H1 (cell line): ENCODE results near the gene TAAR1. TPM values are rescaled to one million over a fixed set of nuclear protein-coding genes. Genes with fewer than 3 reads are reported as not detected.

Source experiments
- CTCF ChIA-PET: fragments of 300-600 bp; sonication (Branson Sonifier 250); formaldehyde crosslinking; loops from one replicate; lab custom pipeline; 2021; ENCODE audit not compliant: partially characterized antibody; lab: Charles Lee
- POLR2A ChIA-PET: fragments of 300-600 bp; sonication (Branson Sonifier 250); formaldehyde crosslinking; loops from one replicate; lab custom pipeline; 2021; ENCODE audit warnings: inconsistent platforms; ENCODE audit not compliant: partially characterized antibody; lab: Charles Lee
- DNase-seq, 2 experiments: peaks; one replicate each; pipeline versions ENCODE4 v3.0.0 to v3.0.0-alpha.2; 2010 to 2022; ENCODE audit warnings: low spot score in 2 of 2, low read depth in 1 of 2, mixed read lengths in 1 of 2
- FAIRE-seq: peaks from 2 replicates; lab custom pipeline; 2011; peaks lifted over from hg19 to GRCh38; lab: Jason Lieb, UNC
- H2AFZ ChIP-seq: 2 replicates; pipeline ENCODE4 v1.8.1; 2012; ENCODE audit warnings: low read length, inconsistent platforms
- H2AK5ac ChIP-seq: 2 replicates; pipeline ENCODE4 v1.6.1; 2013; ENCODE audit warnings: low read depth, low read length
- H2BK120ac ChIP-seq: replicated peaks from 2 replicates; pipeline ENCODE3; 2013; ENCODE audit warnings: low read depth, low read length, inconsistent platforms
- H2BK12ac ChIP-seq: 2 replicates; pipeline ENCODE4 v1.6.1; 2013; ENCODE audit warnings: low read depth, low read length
- H2BK15ac ChIP-seq: 2 replicates; pipeline ENCODE4 v1.6.1; 2013; ENCODE audit warnings: low read length
- H2BK20ac ChIP-seq: 2 replicates; pipeline ENCODE4 v1.6.1; 2013; ENCODE audit warnings: low read length
- H2BK5ac ChIP-seq: 2 replicates; pipeline ENCODE4 v1.6.1; 2013; ENCODE audit warnings: low read depth, low read length
- H3K14ac ChIP-seq: 2 replicates; pipeline ENCODE4 v1.6.1; 2013; ENCODE audit warnings: inconsistent platforms; ENCODE audit not compliant: insufficient read length
- H3K18ac ChIP-seq: 2 replicates; pipeline ENCODE4 v1.6.1; 2013; ENCODE audit warnings: low read length; ENCODE audit errors: extremely low read depth
- H3K23ac ChIP-seq: 2 replicates; pipeline ENCODE4 v1.6.1; 2013; ENCODE audit warnings: inconsistent platforms; ENCODE audit not compliant: insufficient read length
- H3K23me2 ChIP-seq: 2 replicates; pipeline ENCODE4 v1.6.1; 2013; ENCODE audit warnings: low read depth, low read length
- H3K27ac ChIP-seq: 2 replicates; pipeline ENCODE4 v1.6.1; 2011; ENCODE audit warnings: low read depth, low read length, inconsistent platforms
- H3K27me3 ChIP-seq, 4 experiments: replicated peaks in 1 of 4; 1 replicate in 1 of 4; 2 replicates in 3 of 4; pipeline versions ENCODE4 v1.6.1 to v1.8.1; 2011 to 2013; ENCODE audit warnings: low read length in 3 of 4, mild to moderate bottlenecking in 3 of 4, inconsistent platforms in 2 of 4, mixed read lengths in 2 of 4, moderate library complexity in 1 of 4; ENCODE audit not compliant: control insufficient read depth in 3 of 4, insufficient read depth in 3 of 4; ENCODE audit errors: extremely low read depth in 1 of 4
- H3K36me3 ChIP-seq, 4 experiments: 2 replicates each; pipeline versions ENCODE4 v1.6.1 to v1.8.1; 2011 to 2013; ENCODE audit warnings: mild to moderate bottlenecking in 4 of 4, low read length in 3 of 4, moderate library complexity in 2 of 4, control low read depth in 1 of 4, inconsistent platforms in 1 of 4; ENCODE audit not compliant: insufficient read depth in 4 of 4, control insufficient read depth in 2 of 4
- H3K4ac ChIP-seq: replicated peaks from 2 replicates; pipeline ENCODE3; 2013; ENCODE audit warnings: low read length, low read depth, mixed read lengths, inconsistent platforms; ENCODE audit not compliant: insufficient read length
- H3K4me1 ChIP-seq, 4 experiments: replicated peaks in 1 of 4; 1 replicate in 1 of 4; 2 replicates in 3 of 4; pipeline versions ENCODE4 v1.6.1 to v1.8.1; 2011 to 2013; ENCODE audit warnings: low read length in 3 of 4, inconsistent platforms in 2 of 4, mixed read lengths in 1 of 4; ENCODE audit not compliant: insufficient read depth in 4 of 4, control insufficient read depth in 3 of 4
- H3K4me2 ChIP-seq, 2 experiments: 2 replicates each; pipeline versions ENCODE4 v1.6.1 to v1.8.1; 2011 to 2013; ENCODE audit warnings: low read depth in 2 of 2, low read length in 2 of 2, control low read depth in 1 of 2, inconsistent platforms in 1 of 2, mild to moderate bottlenecking in 1 of 2; ENCODE audit not compliant: insufficient read depth in 1 of 2
- H3K4me3 ChIP-seq, 4 experiments: fragments of 200-600, 300-600 bp in 1 of 4; sonication (generic), shearing (Covaris generic), sonication (Bioruptor Twin) in 1 of 4; 2 replicates each; pipeline versions ENCODE4 v1.5.1 to v1.8.1; 2011 to 2016; ENCODE audit warnings: low read length in 4 of 4, low read depth in 3 of 4, control low read depth in 2 of 4, inconsistent platforms in 2 of 4, mild to moderate bottlenecking in 2 of 4, mixed read lengths in 1 of 4, moderate library complexity in 1 of 4; ENCODE audit not compliant: insufficient read depth in 2 of 4; ENCODE audit errors: extremely low read depth in 1 of 4
- H3K56ac ChIP-seq: replicated peaks from 2 replicates; pipeline ENCODE3; 2013; ENCODE audit warnings: low read depth, mild to moderate bottlenecking, mixed read lengths, low read length, inconsistent platforms; ENCODE audit not compliant: insufficient read length
- H3K79me1 ChIP-seq: 2 replicates; pipeline ENCODE4 v1.6.1; 2013; ENCODE audit warnings: low read depth, low read length, control low read depth
- H3K79me2 ChIP-seq, 2 experiments: 2 replicates each; pipeline versions ENCODE4 v1.6.1 to v1.8.1; 2012 to 2013; ENCODE audit warnings: low read length in 2 of 2, mild to moderate bottlenecking in 2 of 2, inconsistent platforms in 1 of 2; ENCODE audit not compliant: insufficient read depth in 2 of 2, control insufficient read depth in 1 of 2
- H3K9ac ChIP-seq, 4 experiments: replicated peaks in 1 of 4; 1 replicate in 1 of 4; 2 replicates in 3 of 4; pipeline versions ENCODE4 v1.6.1 to v1.8.1; 2011 to 2013; ENCODE audit warnings: low read depth in 3 of 4, low read length in 3 of 4, control low read depth in 2 of 4, mild to moderate bottlenecking in 2 of 4, moderate library complexity in 2 of 4, inconsistent platforms in 1 of 4; ENCODE audit errors: extremely low read depth in 1 of 4
- H3K9me3 ChIP-seq, 2 experiments: 2 replicates each; pipeline versions ENCODE4 v1.6.1 to v1.8.1; 2012 to 2013; ENCODE audit warnings: mild to moderate bottlenecking in 2 of 2, moderate library complexity in 2 of 2, control low read depth in 1 of 2, inconsistent platforms in 1 of 2, low read depth in 1 of 2, low read length in 1 of 2, mixed read lengths in 1 of 2; ENCODE audit not compliant: insufficient read depth in 2 of 2
- H4K20me1 ChIP-seq, 2 experiments: replicated peaks in 1 of 2; 2 replicates each; pipeline versions ENCODE3 to v1.8.1; 2011 to 2013; ENCODE audit warnings: inconsistent platforms in 2 of 2, low read length in 2 of 2, mild to moderate bottlenecking in 1 of 2; ENCODE audit not compliant: insufficient read depth in 2 of 2, control insufficient read depth in 1 of 2
- H4K5ac ChIP-seq: 2 replicates; pipeline ENCODE4 v1.6.1; 2013; ENCODE audit warnings: low read length, low read depth, mixed read lengths, inconsistent platforms; ENCODE audit not compliant: insufficient read length
- H4K8ac ChIP-seq: 2 replicates; pipeline ENCODE4 v1.8.0; 2013; ENCODE audit warnings: mild to moderate bottlenecking, moderate library complexity, low read length, inconsistent platforms; ENCODE audit not compliant: insufficient read depth; ENCODE audit errors: extremely low read depth
- H4K91ac ChIP-seq: replicated peaks from 2 replicates; pipeline ENCODE3; 2013; ENCODE audit warnings: low read length, mixed read lengths, inconsistent platforms; ENCODE audit not compliant: insufficient read length
- ASH2L ChIP-seq: fragments of 200-600, 300-600 bp; sonication (generic); IDR thresholded peaks from one replicate; pipeline ENCODE4 v1.7.1; 2017; ENCODE audit warnings: low read length
- BACH1 ChIP-seq: IDR thresholded peaks from 2 replicates; pipeline ENCODE4 v1.6.1; 2012; ENCODE audit warnings: low read length, improper control_type of control experiment
- BRCA1 ChIP-seq: IDR thresholded peaks from 2 replicates; pipeline ENCODE4 v1.6.1; 2012; ENCODE audit warnings: low read depth, low read length, improper control_type of control experiment
- CBX5 ChIP-seq: fragments of 300-800, 300-1000 bp; sonication (generic); IDR thresholded peaks from 2 replicates; pipeline ENCODE4 v1.7.1; 2016; ENCODE audit warnings: antibody characterized with exemption, low read length, low read depth
- EGR1 ChIP-seq: IDR thresholded peaks from 2 replicates; pipeline ENCODE4 v1.6.1; 2011; ENCODE audit warnings: low read depth, low read length, borderline replicate concordance
- EZH2 ChIP-seq: fragments of 200-600 bp; sonication (generic); IDR thresholded peaks from 2 replicates; pipeline ENCODE4 v1.7.1; 2012; ENCODE audit warnings: low read depth, mild to moderate bottlenecking, moderate library complexity, low read length, inconsistent platforms; ENCODE audit not compliant: severe bottlenecking
- JUND ChIP-seq: IDR thresholded peaks from 2 replicates; pipeline ENCODE4 v1.6.1; 2011; ENCODE audit warnings: mild to moderate bottlenecking, improper control_type of control experiment, low read length
- KDM5A ChIP-seq: fragments of 200-600 bp; IDR thresholded peaks from 2 replicates; pipeline ENCODE4 v1.7.1; 2012; ENCODE audit warnings: mild to moderate bottlenecking, low read length, inconsistent platforms, mixed read lengths
- MAFK ChIP-seq: IDR thresholded peaks from 2 replicates; pipeline ENCODE4 v1.6.1; 2012; ENCODE audit warnings: low read depth, mild to moderate bottlenecking, improper control_type of control experiment, low read length
- POU5F1 ChIP-seq: IDR thresholded peaks from 2 replicates; pipeline ENCODE4 v1.6.1; 2011; ENCODE audit warnings: low read depth, mild to moderate bottlenecking, low read length, moderate library complexity
- SRF ChIP-seq: IDR thresholded peaks from 2 replicates; pipeline ENCODE4 v1.6.1; 2011; ENCODE audit warnings: mild to moderate bottlenecking, low read depth, low read length, moderate library complexity
- TAF1 ChIP-seq: IDR thresholded peaks from 2 replicates; pipeline ENCODE4 v1.6.1; 2011; ENCODE audit warnings: mild to moderate bottlenecking, low read depth, low read length
- USF2 ChIP-seq: IDR thresholded peaks from 2 replicates; pipeline ENCODE4 v1.6.1; 2011; ENCODE audit warnings: low read length, improper control_type of control experiment
- polyA plus RNA-seq, 7 experiments: library from polyadenylated mRNA; depleted of rRNA in 3 of 7; stranded (reverse) in 5 of 7; unstranded in 2 of 7; fragments of >200 nt in 5 of 7; fragments of 200-250 nt in 2 of 7; gene quantifications; 1 replicate in 5 of 7; 2 replicates in 1 of 7; 4 replicates in 1 of 7; pipeline versions ENCODE4 v1.2.1 to v1.2.3, GENCODE V29; 2011 to 2013; ENCODE audit warnings: missing spikeins in 2 of 7, mixed read lengths in 2 of 7
- total RNA-seq: library from RNA; stranded (reverse); fragmentation: NEBNext Ultra II Directional; extraction: Animal tissue kit (Norgen Biotek cat#: 25700); gene quantifications from 2 replicates; pipeline ENCODE4 v1.2.1, GENCODE V29; 2021
- TF ChIP-seq, protein P1 (sequence below): IDR thresholded peaks from 2 replicates; pipeline ENCODE4 v1.6.1; 2012; ENCODE audit warnings: inconsistent platforms

TAAR1 gene
- total and polyA plus RNA-seq, 2 of the 8 experiments (the other 6 are each of a cell fraction or from before 2014, with no cell fraction given) = not detected

- Histone ChIP-seq H2BK20ac (no peak overlapping the region), H3K23ac (no peak overlapping the region), H4K8ac (no peak overlapping the region), H2AK5ac (no peak overlapping the region), H3K4me1 (no peaks in the 10 kb centered on the region), H3K23me2 (no peaks in the 10 kb centered on the region), H2BK12ac (no peak overlapping the region), H3K14ac (no peak overlapping the region), H2BK5ac (no peak overlapping the region), H3K79me2 (no peaks in the 10 kb centered on the region), H3K18ac (no peak overlapping the region), H3K4ac (no peak overlapping the region), H3K79me1 (no peaks in the 10 kb centered on the region), H4K5ac (no peak overlapping the region), H3K27ac (no peak overlapping the region), H2AFZ (no peak overlapping the region), H3K56ac (no peak overlapping the region), H2BK120ac (no peak overlapping the region), H4K91ac (no peak overlapping the region), H2BK15ac (no peak overlapping the region), H3K9ac (no peak overlapping the region), H3K4me3 (no peak overlapping the region), H3K36me3 (no peaks in the 10 kb centered on the region), H3K27me3 (no peaks in the 10 kb centered on the region), H4K20me1 (no peaks in the 10 kb centered on the region), H3K9me3 (no peaks in the 10 kb centered on the region), H3K4me2 (no peak overlapping the region)
- TF ChIP-seq BRCA1 = no peak
- no peak for TF ChIP-seq EZH2
- no peak for TF ChIP-seq CBX5
- no peak for TF ChIP-seq ASH2L
- TF ChIP-seq TAF1 = no peak
- TF ChIP-seq JUND = no peak
- TF ChIP-seq, protein P1, sequence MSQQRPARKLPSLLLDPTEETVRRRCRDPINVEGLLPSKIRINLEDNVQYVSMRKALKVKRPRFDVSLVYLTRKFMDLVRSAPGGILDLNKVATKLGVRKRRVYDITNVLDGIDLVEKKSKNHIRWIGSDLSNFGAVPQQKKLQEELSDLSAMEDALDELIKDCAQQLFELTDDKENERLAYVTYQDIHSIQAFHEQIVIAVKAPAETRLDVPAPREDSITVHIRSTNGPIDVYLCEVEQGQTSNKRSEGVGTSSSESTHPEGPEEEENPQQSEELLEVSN = no peak
- no peak for TF ChIP-seq USF2
- no peak for TF ChIP-seq KDM5A
- no peak for TF ChIP-seq POU5F1
- no peak for TF ChIP-seq MAFK
- TF ChIP-seq SRF = no peak
- no peak for TF ChIP-seq BACH1
- TF ChIP-seq EGR1 = no peak
- no peak for FAIRE-seq
- no peak for DNase-seq
- POLR2A ChIA-PET = no interaction called here
- CTCF ChIA-PET = interaction anchor here (2.9 kb wide), 1 partner anchor 11 kb away, joined by 15 read pairs; no protein-coding TSS in a partner anchor
Measured at GRCh38 chr6:132703936-132704335, 45.0 kb upstream of the TAAR1 start.
